Left renal cortex interstitium (tissue), 4 donors: ENCODE results near the gene GPR146. TPM values are rescaled to one million over a fixed set of nuclear protein-coding genes. Genes with fewer than 3 reads are reported as not detected.
"Not testable (repeated sequence)": the region's sequence is repeated elsewhere in the genome, so short reads cannot be mapped to it uniquely, and the experiment has no call there.

Source experiments
- DNase-seq, 4 donors: peaks; one replicate each; pipeline ENCODE4 v3.0.0-alpha.2; 2013; ENCODE audit warnings: low read depth in 4 of 4, low spot score in 2 of 4, missing footprints in 1 of 4
- polyA plus RNA-seq, 4 donors: library from polyadenylated mRNA; unstranded; fragments of 120-200 nt; gene quantifications; one replicate each; pipeline ENCODE4 v1.2.1, GENCODE V29; 2013; ENCODE audit not compliant: insufficient read length in 4 of 4

GPR146 gene
- polyA plus RNA-seq, 4 donors: 1.9 to 5.5 (median 4.3) TPM

DNA sequence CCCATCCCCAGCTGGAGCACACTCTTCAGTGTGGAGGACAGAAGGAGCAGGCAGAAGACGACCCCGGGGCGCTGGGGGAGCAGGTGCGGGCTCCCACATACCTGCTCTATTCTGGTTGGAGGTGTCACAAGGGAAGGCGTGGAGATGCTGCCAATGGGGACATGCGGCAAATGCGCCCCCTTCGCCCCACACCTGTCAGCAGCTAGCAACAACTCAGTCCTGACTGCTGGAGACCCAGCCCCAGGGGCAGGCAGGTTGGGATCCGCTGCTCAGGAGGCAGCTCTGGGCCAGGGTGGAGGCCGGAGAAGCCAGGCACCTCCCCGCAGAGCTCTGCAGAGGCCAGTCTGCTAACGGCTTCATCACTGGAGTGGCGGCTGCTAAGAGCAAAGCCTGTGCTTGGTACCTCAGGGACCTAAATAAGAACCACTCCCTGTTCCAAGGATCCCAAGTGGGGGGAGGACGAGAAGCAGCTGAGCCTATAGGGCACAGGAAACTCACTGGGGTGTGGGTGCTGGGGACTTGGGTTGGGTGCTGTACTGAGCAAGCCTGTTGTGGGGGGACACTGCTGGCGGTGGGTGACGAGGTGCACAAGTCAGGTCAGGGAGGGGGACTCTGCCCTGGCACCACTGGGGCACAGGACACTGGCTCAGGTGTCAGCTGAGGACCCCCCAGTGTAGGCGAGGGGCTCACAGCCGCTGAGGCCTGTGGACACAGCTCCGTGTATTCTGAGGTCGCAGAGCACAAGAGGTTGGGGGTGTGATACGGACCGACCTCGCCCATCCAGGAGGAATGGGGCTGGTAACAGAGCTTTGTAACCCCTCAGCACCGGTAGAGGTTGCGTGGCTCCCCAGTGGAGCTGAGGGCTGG lies 19.2 kb upstream of the GPR146 start:
- no peak for DNase-seq

DNA sequence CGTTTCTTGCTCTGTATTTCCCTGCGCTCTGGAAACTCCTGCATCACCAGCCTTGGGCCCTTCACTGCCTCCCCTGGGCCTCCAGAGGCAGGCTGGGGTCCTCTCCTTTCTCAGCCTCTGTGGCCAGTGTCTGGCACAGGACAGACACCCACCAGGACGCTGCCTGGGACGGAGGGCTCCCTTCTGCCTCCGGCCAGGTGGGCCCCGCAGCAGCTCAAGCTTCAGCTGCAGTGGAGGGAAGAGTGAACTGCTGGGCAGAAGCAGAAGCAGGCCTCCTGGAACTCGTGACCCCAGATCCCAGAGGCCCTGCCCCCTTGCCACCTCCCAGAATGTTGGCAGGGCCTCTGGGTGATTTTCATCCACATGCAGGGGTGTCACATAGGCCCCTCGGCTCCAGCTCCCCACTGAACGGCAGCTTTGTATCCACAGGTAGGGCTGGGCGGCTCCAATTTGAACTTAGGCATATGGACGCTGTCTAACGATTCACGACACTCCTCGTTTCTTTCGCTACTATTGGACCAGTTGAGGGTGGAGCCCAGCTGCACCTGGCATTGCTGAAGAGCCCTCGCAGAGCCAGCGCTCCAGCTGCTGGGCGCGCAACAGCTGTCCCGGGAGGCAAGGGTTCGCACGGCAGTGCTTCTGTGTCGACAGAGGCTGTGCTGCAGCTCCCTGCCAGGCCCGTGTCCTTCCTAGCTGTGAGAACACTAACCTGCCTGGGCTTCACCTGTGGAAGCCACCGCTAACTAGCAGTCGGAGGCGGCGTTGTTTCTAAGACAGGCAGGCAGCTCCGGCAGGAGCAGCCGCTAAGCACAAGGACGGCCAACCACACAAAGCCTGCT lies 18.4 kb upstream of the GPR146 start:
- no peak for DNase-seq

DNA sequence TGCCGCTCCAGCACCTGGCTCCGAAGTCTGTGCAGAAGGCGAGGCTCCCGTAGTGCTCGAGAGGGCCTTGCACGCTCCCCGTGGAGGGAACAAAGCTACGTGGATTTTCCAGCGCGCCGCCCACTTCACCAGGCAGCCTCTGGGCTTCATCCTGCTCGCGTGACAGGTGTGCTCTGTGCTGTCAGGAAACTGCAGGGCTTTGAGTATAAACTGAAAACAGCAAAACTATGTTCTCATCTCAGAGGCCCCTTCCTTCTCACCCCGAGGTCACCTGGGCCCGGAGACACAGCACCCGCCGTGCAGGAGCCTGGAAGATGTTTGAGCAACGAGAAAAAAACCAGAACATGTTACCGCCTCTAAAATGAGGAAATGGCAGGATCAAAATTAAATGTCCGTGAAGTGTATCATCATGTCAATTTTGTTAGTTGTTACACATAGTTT lies 17.6 kb upstream of the GPR146 start:
- no peak for DNase-seq

DNA sequence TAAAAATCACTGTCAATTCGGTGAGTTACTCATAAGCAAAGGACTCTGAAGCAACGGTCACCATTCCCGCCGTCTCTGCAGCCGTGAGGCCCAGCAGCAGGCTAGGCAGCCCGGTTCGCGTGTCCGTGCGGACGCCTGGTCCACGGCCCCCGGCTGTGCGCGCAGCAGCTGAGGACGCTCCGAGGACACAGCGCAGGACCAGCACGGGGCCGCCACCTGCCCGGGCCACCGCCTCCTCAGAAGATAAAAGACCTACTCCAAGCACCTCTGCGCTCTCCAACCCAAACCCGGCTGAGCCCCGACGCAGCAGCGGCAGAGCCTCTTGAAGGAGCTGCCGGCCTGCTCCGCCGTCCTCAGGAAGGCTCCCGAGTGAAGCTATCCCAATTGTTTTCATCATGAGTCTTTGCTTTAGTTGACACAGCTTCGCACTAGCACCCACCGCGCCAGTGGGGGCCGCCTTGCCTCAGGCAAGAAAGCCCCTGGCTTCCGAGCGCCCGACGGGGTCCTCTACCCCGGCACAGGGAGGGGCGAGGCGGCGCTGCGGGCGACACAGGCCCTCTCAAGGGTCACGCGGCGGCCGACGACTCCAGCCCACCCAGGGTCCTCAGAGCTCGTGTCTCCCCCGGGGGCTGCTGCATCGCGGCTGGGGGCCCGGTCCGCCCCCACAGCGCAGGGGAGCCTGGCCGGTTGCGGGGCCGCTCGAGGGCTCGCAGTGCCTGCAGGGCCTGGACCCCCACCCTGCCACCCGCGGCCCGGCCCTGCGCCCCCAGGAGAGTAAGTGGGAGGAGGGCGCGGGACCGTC lies 16.9 kb upstream of the GPR146 start:
- no peak for DNase-seq

DNA sequence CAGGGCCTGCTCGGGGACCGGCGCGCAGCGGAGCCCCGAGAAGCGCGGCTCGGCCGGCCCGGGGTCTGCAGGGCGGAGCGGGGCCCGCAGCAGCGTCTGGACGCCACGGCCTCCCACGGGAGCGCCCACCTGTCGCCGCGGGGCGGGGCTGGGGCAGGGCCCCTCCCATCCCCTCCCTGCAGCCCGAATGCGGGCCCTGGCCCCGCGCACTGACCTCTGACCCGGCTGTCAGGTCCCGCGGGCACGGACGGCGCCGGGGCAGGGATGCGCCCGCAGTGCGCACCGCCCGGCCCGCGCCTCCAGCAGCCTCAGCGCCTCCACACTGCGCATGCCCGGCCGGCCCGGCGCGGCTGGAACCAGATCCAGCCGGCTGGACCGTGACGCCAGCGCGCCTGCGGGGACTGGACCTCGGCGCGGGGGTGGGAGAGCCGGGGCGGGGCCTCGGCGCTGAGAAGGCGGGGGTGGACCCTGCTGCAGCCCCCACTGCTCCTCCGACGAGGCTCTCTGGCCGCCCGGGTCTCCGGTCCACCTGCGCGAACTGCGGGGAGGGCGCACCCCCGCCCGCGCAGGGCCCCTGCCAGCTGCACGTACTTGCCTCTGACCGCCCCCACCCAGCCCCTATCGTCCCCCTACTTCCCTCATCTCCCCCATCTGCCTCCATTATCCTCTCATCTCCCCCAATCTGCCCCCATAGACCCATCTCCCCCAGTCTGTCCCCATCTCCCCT lies 16.1 kb upstream of the GPR146 start:
- DNase-seq: peak in 2 of 4 donors; percentile 80 to 86

DNA sequence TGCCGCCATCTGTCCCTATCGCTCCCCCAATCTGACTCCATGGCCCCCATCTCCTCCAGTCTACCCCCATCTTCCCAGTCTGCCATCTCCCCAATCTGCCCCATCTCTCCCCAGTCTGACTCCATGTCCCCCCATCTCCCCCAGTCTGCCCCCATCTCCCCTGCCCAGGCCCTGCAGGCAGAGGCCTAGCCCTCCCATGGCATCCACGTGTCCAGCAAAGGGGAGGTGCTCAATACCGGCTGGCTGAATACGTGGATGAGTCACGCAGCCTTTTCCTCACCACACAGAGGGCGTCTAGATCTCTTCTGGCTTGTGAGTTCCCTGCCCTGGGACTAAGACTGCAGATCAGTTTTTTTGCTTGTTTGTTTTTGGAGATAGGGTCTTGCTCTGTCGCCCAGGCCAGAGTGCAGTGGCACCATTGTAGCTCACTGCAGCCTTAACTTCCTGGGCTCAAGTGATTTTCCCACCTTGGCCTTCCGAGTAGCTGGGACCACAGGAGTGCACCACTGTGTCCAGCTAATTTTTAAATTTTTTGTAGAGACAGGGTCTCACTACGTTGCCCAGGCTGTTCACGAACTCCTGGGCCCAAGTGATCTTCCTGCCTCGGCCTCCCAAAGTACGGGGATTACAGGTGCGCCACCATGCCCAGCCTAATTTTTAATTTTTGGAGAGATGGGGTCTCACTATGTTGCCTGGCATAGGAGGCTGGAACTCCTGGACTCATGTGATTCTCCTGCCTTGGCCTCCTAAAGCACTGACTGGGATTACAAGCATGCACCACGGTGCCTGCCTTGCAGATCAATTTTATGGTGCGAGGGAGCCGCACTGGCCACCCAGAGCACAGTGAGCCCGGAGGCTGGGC lies 15.3 kb upstream of the GPR146 start:
- no peak for DNase-seq

DNA sequence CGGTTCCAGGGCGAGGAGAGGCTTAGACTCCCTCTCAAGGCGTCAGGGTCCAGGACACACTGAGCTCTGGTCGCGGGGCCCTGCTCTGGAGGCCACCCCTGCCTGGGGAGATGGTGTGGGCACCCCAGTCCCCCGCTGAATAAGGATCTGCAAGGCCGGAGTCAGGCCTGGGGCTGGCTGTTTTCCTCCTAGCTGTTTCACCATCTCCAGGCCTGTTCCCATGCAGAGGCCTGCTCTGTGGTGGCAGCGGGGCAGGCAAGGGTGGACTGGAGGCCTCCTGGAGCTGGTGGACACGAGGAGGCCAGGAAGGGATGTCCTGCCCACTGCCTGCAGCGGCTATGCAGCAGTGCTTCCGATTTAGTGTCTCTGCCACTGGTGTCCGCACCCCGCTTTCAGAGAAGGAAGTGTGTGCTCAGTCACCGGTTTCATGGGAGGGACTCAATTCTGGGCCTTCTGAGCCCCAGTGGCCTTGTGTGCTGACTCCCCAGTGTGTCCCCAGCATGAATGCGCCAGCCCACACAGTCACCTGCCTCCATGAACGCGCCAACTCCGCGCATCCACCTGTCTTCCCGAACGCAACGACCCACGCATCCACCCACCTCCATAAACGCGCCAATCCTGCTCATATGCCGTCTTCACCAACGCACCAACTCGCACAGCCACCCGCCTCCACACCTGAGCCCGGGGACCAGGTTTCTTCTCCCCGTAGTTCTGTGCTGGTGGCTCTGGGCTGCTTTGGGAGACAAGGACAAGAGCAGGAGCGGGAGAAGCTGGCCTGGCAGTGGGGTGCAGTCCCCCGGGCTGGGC lies 14.5 kb upstream of the GPR146 start:
- DNase-seq: no peak

DNA sequence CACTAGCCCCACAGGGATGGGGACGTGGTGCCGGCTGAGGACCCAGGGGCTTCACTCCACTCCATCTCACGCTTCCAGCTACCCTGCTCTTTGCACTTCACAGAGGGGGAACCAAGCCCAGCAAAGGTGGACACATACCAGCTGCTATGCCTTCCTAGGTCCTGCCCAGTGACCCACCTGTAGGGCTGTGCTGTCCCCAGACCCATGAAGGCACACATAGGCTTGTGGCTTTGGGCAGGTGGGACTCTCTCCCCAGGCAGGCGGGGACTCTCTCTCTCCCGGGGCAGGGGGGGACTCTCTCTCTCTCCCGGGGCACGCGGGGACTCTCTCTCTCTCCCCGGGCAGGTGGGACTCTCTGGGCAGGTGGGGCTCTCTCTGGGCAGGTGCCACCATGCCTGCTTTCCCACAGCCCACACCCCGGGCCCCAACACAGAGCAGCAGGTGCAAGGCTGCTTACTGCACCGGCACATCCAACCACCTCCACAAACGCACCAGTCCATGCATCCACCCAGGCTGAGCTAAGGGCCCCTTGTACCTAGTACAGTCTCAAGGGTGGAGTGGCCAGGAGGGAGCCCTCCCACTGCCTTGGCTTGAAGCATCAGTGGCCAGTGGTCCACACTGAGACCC lies 13.8 kb upstream of the GPR146 start:
- no peak for DNase-seq

DNA sequence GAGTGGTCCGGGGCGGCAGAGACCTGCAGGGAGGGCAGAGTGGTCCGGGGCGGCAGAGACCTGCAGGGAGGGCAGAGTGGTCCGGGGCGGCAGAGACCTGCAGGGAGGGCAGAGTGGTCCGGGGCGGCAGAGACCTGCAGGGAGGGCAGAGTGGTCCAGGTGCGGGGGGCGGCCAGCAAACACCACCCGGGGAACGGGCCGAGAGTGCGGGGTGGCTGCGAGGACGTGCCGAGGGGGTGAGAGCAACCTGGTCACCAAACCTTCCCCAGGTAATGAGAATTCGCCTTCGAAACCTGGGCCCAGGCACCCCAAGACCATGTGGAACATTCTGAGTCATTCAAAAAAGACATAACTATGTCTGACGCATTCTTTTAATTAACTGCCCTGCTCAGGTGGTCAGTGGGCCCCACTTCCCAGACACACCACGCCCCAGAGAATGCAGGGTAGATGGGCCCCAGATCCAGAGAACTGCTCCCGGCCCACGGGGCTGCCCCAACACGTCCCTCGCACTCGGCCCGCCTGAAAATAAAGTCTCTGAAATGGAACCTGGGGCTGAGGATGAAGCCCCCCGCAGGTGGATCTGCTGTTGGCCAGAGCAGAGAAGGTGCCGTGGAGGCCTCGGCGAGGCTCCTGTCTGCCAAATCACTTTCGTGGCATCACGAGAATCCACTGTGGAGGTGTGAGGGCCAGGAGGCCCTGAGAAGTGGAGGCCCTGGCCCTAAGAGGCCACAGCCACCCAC lies 12.5 kb upstream of the GPR146 start:
- DNase-seq: no peak

DNA sequence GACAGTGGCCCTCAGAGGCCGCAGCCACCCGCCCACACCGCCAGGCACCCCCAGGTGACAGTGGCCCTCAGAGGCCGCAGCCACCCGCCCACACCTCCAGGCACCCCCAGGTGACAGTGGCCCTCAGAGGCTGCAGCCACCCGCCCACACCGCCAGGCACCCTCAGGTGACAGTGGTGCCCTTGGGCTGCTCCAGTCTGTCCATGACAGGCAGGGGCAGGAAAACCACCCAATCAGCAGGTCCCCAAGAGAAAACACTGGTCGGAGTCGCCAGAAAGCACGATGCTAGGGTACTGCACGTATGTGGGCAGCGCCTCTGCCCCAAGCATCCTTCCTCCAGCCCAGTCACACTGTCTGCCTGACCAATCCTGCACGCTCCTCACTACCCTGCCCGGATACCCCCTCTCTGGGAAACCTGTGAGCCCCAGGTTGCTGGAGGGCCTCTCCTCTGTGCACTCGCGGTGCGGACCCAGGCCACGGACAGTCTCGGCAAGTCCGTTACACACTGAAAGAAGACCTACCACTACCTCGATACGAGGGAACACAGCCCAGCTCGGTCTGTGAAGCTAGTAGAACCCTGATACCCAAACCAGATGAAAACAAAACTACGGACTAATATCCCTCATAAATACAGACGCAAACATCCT lies 11.7 kb upstream of the GPR146 start:
- no peak for DNase-seq

DNA sequence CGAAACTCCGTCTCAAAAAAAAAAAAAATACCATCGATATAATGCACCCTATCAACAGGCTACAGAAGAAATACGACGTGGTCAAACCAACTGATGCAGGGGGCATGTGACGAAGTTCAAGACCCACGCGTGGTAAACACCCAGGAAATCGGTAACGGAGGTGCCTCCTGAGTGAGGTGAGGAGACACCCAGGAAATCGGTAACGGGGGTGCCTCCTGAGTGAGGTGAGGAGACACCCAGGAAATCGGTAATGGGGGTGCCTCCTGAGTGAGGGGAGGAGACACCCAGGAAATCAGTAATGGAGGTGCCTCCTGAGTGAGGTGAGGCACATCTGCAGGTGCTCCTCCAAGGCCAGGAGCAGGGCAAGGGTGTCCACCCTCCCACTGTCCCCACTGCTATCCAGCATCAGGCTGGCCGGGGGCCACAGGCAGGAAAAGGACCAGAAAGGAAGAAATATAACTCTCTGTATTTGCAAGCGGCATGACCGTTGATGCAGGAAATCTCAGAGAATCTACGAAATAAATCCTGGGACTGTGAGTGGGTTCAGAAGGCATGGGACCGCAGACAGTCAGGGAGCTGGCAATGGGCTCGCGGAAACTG lies 10.7 kb upstream of the GPR146 start:
- no peak for DNase-seq

DNA sequence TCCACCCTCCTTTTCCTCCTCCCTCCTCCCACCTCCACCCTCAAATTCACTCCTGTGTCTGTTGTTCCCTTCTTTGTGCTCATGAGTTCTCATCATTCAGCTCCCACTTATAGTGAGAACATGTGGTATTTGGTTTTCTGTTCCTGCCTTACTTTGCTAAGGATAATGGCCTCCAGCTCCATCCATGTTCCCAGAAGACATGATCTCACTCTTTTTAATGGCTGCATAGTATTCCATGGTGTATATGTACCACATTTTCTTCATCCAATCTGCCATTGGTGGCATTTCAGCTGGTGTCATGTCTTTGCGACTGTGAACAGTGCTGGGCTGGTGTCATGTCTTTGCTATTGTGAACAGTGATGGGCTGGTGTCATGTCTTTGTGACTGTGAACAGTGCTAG lies 9.6 kb upstream of the GPR146 start:
- not testable (repeated sequence) for DNase-seq

DNA sequence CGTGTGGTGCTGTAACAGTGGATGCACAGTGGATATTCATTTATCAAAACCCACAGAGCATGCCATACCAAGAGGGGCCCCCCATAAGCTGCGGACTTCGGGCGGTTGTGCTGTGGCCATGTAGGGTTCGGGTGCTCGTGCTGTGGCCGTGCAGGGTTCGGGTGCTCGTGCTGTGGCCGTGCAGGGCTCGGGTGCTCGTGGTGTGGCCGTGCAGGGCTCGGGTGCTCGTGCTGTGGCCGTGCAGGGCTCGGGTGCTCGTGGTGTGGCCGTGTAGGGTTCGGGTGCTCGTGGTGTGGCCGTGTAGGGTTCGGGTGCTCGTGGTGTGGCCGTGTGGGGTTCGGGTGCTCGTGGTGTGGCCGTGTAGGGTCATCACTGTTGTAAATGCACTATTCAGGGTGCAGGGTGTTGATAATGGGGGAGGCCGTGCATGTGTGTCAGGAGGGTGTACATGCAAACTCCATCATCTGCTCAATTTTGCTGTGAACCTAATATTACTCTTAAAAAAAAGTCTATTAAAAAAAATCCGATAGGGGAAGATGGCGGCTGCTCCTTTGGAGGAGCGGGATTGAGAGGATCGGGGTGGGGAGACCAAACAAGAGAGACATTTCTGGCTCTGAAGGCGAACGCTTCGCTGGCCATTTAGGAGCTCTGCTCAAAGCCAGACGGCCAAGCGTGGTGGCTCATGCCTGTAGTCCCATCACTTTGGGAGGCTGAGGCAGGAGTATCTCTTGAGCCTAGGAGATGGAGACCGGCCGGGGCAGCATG lies 8.0 kb upstream of the GPR146 start:
- DNase-seq: not testable (repeated sequence)

DNA sequence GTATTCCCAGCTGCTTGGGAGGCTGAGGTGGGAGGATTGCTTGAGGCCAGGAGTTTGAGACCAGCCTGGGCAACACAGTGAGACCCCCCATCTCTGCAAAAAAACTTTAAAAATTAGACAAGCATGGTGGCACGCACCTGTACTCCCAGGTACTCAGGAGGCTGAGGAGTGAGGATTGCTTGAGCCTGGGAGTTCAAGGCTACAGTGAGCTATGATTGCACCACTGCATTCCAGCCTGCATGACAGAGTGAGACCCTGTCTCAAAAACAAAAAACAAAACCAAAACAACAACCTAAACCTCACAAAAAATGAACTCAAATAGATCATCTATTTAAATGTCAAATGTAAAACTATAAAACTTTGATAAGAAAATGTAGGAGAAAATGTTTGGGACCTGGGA lies 4.1 kb upstream of the GPR146 start:
- DNase-seq: not testable (repeated sequence)

DNA sequence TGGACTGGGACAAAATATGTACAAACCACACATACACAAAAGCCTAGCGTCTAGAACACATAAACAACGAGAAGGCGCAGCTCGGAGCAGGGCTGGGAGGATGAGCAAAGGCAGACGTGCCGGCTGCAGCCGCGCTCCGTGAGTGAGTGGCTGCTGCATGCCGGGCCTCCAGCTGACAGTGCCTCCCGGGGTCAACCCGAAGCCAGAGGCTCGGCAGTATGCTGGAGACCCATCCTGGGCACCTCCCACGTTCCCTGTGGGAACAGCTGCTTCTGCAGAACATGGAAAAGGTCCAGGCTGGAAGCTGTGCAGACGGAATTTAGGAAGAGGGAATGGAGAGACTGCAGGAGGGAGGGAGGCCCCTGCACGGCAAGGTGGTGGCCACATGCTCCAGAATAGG lies 3.6 kb upstream of the GPR146 start:
- DNase-seq: no peak
